H9 (cell line): ENCODE measurements around the gene CTCFL. TPM values are rescaled to one million over a fixed set of nuclear protein-coding genes. Genes with fewer than 3 reads are reported as not detected.

Source experiments
- DNase-seq: peaks from one replicate; pipeline ENCODE4 v3.0.0-alpha.2; 2017
- H2AFZ ChIP-seq: one replicate; pipeline ENCODE4 v1.6.1; 2013; ENCODE audit warnings: mild to moderate bottlenecking, low read length, control low read depth, moderate library complexity
- H2AK5ac ChIP-seq: 2 replicates; pipeline ENCODE4 v1.6.1; 2013; ENCODE audit warnings: low read length, control low read depth, mixed read lengths; ENCODE audit not compliant: insufficient read length
- H2BK120ac ChIP-seq: one replicate; pipeline ENCODE4 v1.6.1; 2013; ENCODE audit warnings: low read depth, mild to moderate bottlenecking, low read length, control low read depth, inconsistent platforms; ENCODE audit not compliant: poor library complexity, severe bottlenecking
- H2BK12ac ChIP-seq: 2 replicates; pipeline ENCODE4 v1.6.1; 2013; ENCODE audit warnings: low read length, control low read depth, mixed read lengths, low read depth; ENCODE audit not compliant: insufficient read length
- H2BK15ac ChIP-seq: 2 replicates; pipeline ENCODE4 v1.6.1; 2013; ENCODE audit warnings: low read depth, low read length, control low read depth
- H2BK20ac ChIP-seq: one replicate; pipeline ENCODE4 v1.6.1; 2013; ENCODE audit warnings: low read depth, mild to moderate bottlenecking, low read length, control low read depth, inconsistent platforms; ENCODE audit not compliant: poor library complexity, severe bottlenecking
- H2BK5ac ChIP-seq: 2 replicates; pipeline ENCODE4 v1.6.1; 2013; ENCODE audit warnings: low read length, control low read depth, mixed read lengths; ENCODE audit not compliant: insufficient read length
- H3K14ac ChIP-seq: 2 replicates; pipeline ENCODE4 v1.6.1; 2013; ENCODE audit warnings: low read length, control low read depth; ENCODE audit not compliant: insufficient read depth
- H3K18ac ChIP-seq: 2 replicates; pipeline ENCODE4 v1.6.1; 2013; ENCODE audit warnings: low read depth, mild to moderate bottlenecking, mixed read lengths, low read length, control low read depth; ENCODE audit not compliant: insufficient read length
- H3K23ac ChIP-seq: 2 replicates; pipeline ENCODE4 v1.6.1; 2013; ENCODE audit warnings: low read length, control low read depth, mixed read lengths, low read depth; ENCODE audit not compliant: insufficient read length
- H3K23me2 ChIP-seq: 2 replicates; pipeline ENCODE4 v1.6.1; 2013; ENCODE audit warnings: low read depth, mild to moderate bottlenecking, mixed read lengths, low read length, control low read depth; ENCODE audit not compliant: insufficient read length, poor library complexity, severe bottlenecking
- H3K27ac ChIP-seq: 2 replicates; pipeline ENCODE4 v1.5.1; 2013; ENCODE audit warnings: low read length, control low read depth, mixed read lengths, low read depth; ENCODE audit not compliant: insufficient read length
- H3K27me3 ChIP-seq: 2 replicates; pipeline ENCODE4 v1.6.1; 2013; ENCODE audit warnings: low read length, control low read depth, inconsistent platforms; ENCODE audit not compliant: insufficient read depth
- H3K4ac ChIP-seq: 2 replicates; pipeline ENCODE4 v1.6.1; 2013; ENCODE audit warnings: low read depth, mild to moderate bottlenecking, control low read depth, inconsistent platforms, low read length, moderate library complexity
- H3K4me1 ChIP-seq: 2 replicates; pipeline ENCODE4 v1.6.1; 2013; ENCODE audit warnings: low read length, control low read depth, inconsistent platforms; ENCODE audit not compliant: insufficient read depth
- H3K4me2 ChIP-seq: 2 replicates; pipeline ENCODE4 v1.6.1; 2013; ENCODE audit warnings: low read length, control low read depth, mixed read lengths; ENCODE audit not compliant: insufficient read length, insufficient read depth
- H3K56ac ChIP-seq: 2 replicates; pipeline ENCODE4 v1.6.1; 2013; ENCODE audit warnings: low read depth, mild to moderate bottlenecking, mixed read lengths, low read length, control low read depth; ENCODE audit not compliant: insufficient read length
- H3K79me1 ChIP-seq: 2 replicates; pipeline ENCODE4 v1.6.1; 2013; ENCODE audit warnings: low read depth, mild to moderate bottlenecking, moderate library complexity, low read length, control low read depth, inconsistent platforms; ENCODE audit not compliant: insufficient read depth, poor library complexity, severe bottlenecking
- H3K79me2 ChIP-seq: 2 replicates; pipeline ENCODE4 v1.6.1; 2013; ENCODE audit warnings: low read length, control low read depth, inconsistent platforms; ENCODE audit not compliant: insufficient read depth
- H3K9ac ChIP-seq: 2 replicates; pipeline ENCODE4 v1.6.1; 2013; ENCODE audit warnings: low read length, control low read depth, mixed read lengths; ENCODE audit not compliant: insufficient read length; ENCODE audit errors: extremely low read depth
- H3K9me3 ChIP-seq: one replicate; pipeline ENCODE4 v1.6.1; 2013; ENCODE audit warnings: low read depth, low read length, inconsistent platforms; ENCODE audit not compliant: control insufficient read depth
- H3T11ph ChIP-seq: one replicate; pipeline ENCODE4 v1.6.1; 2013; ENCODE audit warnings: mild to moderate bottlenecking, low read length, control low read depth, inconsistent platforms
- H4K20me1 ChIP-seq: one replicate; pipeline ENCODE4 v1.6.1; 2013; ENCODE audit not compliant: control insufficient read depth, insufficient read length, insufficient read depth
- H4K5ac ChIP-seq: 2 replicates; pipeline ENCODE4 v1.6.1; 2013; ENCODE audit warnings: low read depth, mild to moderate bottlenecking, mixed read lengths, low read length, control low read depth; ENCODE audit not compliant: insufficient read length
- H4K8ac ChIP-seq: replicated peaks from 2 replicates; pipeline ENCODE4 v1.6.1; 2013; ENCODE audit warnings: low read length, control low read depth, mixed read lengths, low read depth; ENCODE audit not compliant: insufficient read length
- H4K91ac ChIP-seq: 2 replicates; pipeline ENCODE4 v1.6.1; 2013; ENCODE audit warnings: low read depth, mild to moderate bottlenecking, moderate library complexity, mixed read lengths, low read length, control low read depth; ENCODE audit not compliant: insufficient read length
- H3K27ac Mint-ChIP-seq, 3 experiments: 2 replicates in 2 of 3; 3 replicates in 1 of 3; pipeline ENCODE4 v1.8.0; 2020 to 2021; ENCODE audit warnings: mixed read lengths in 3 of 3, mild to moderate bottlenecking in 1 of 3, moderate library complexity in 1 of 3
- H3K27me3 Mint-ChIP-seq: 2 replicates; pipeline ENCODE4 v1.8.0; 2021; ENCODE audit warnings: low read depth, mild to moderate bottlenecking, moderate library complexity, mixed read lengths
- H3K36me3 Mint-ChIP-seq, 3 experiments: 2 replicates in 2 of 3; 3 replicates in 1 of 3; pipeline ENCODE4 v1.8.0; 2020 to 2021; ENCODE audit warnings: low read depth in 3 of 3, mixed read lengths in 3 of 3; ENCODE audit not compliant: insufficient read depth in 1 of 3
- H3K4me1 Mint-ChIP-seq, 2 experiments: 2 replicates each; pipeline ENCODE4 v1.8.0; 2020; ENCODE audit warnings: mixed read lengths in 2 of 2
- H3K4me3 Mint-ChIP-seq, 2 experiments: 2 replicates in 1 of 2; 3 replicates in 1 of 2; pipeline ENCODE4 v1.8.0; 2020 to 2021; ENCODE audit warnings: mild to moderate bottlenecking in 2 of 2, mixed read lengths in 2 of 2, moderate library complexity in 1 of 2
- H3K9me3 Mint-ChIP-seq, 2 experiments: 2 replicates in 1 of 2; 3 replicates in 1 of 2; pipeline ENCODE4 v1.8.0; 2020; ENCODE audit warnings: mild to moderate bottlenecking in 2 of 2, mixed read lengths in 2 of 2, moderate library complexity in 1 of 2
- WGBS: extraction: QIAGEN DNeasy Blood & Tissue Kit; methylation state at CpG from one replicate; pipeline ENCODE4 v1.1.7; 2013; ENCODE audit warnings: missing lambda C conversion rate, low lambda C conversion rate, mixed read lengths; ENCODE audit not compliant: insufficient read length; ENCODE audit errors: extremely low coverage; 5-methylcytosine and 5-hydroxymethylcytosine counted together
- total RNA-seq: library from RNA; stranded (reverse); gene quantifications from 2 replicates; pipeline ENCODE4 v1.2.1, GENCODE V29; 2021
- TF ChIP-seq, protein P1 (sequence below): fragments of 200-600 bp; sonication (generic); conservative IDR thresholded peaks from 3 replicates; pipeline ENCODE4 v1.8.0; 2021; ENCODE audit warnings: antibody characterized with exemption, mild to moderate bottlenecking

Gene CTCFL
- total RNA-seq, 1 experiment from 2014 or later, result 0.90 TPM

DNA sequence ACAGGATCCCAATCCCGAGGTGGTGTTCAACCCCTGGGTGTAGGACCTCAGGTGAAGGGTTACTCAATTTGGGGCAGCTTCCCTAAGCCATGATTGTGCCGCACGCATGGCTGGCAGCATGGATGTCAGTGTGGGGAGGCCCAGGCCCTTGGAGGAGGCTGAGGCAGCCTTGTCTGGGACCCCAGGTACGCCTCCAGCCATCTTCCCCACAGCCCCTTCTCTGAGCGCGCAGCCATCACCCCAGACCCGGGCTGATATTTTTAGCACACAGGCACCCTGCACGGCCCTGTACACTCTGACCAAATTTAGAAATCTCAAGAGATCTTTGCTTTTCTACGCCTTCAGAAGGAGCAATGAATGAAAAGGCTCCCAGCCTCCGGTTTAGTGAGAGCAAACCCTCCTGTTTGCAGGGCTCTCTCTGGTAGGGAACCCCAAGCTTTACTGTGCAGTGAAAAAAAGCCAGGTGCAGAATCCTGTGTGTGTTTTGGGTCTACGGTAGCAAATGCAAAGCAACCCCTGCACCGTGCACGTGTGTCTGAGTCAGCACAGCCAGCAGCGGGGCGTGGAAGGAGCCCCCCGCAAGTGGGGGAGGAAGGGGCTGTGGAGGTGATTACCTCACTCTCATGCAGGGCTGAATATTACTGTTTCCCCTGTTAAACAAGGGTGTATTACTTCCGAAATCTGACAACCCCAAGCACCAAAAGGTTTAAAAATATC lies 44.3 kb downstream of the CTCFL start:
- Histone ChIP-seq H2BK12ac (no peak overlapping the region), H2BK15ac (no peak overlapping the region), H3K4me2 (no peak overlapping the region), H3K23me2 (no peaks in the 10 kb centered on the region), H3K56ac (no peak overlapping the region), H3K9ac (no peak overlapping the region), H2BK5ac (no peak overlapping the region), H3K27me3 (no peaks in the 10 kb centered on the region), H3K23ac (no peak overlapping the region), H2BK20ac (no peak overlapping the region), H3K4me1 (peaks cover 2% of the 10 kb centered on the region; the same call in 1 of the 2 replicates), H2AFZ (no peak overlapping the region), H3K9me3 (no peaks in the 10 kb centered on the region), H3T11ph (no peak overlapping the region), H3K4ac (no peak overlapping the region), H4K8ac (no peak overlapping the region), H4K5ac (no peak overlapping the region), H3K18ac (no peak overlapping the region), H2AK5ac (no peak overlapping the region), H3K79me2 (no peaks in the 10 kb centered on the region), H3K79me1 (no peaks in the 10 kb centered on the region), H2BK120ac (no peak overlapping the region), H3K14ac (no peak overlapping the region), H4K91ac (no peak overlapping the region), H3K27ac (no peak overlapping the region), H4K20me1 (no peaks in the 10 kb centered on the region)
- no peak overlapping the region for H3K4me3 Mint-ChIP-seq
- H3K36me3 Mint-ChIP-seq, result no peaks in the 10 kb centered on the region
- peaks cover 10 to 29% of the 10 kb centered on the region in 2 experiments for H3K4me1 Mint-ChIP-seq
- TF ChIP-seq, protein P1, sequence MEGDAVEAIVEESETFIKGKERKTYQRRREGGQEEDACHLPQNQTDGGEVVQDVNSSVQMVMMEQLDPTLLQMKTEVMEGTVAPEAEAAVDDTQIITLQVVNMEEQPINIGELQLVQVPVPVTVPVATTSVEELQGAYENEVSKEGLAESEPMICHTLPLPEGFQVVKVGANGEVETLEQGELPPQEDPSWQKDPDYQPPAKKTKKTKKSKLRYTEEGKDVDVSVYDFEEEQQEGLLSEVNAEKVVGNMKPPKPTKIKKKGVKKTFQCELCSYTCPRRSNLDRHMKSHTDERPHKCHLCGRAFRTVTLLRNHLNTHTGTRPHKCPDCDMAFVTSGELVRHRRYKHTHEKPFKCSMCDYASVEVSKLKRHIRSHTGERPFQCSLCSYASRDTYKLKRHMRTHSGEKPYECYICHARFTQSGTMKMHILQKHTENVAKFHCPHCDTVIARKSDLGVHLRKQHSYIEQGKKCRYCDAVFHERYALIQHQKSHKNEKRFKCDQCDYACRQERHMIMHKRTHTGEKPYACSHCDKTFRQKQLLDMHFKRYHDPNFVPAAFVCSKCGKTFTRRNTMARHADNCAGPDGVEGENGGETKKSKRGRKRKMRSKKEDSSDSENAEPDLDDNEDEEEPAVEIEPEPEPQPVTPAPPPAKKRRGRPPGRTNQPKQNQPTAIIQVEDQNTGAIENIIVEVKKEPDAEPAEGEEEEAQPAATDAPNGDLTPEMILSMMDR, result no peak
- peak overlapping the region in 1 of 3 experiments; percentile 65; a peak in 1 of 7 replicates for H3K27ac Mint-ChIP-seq
- H3K27me3 Mint-ChIP-seq, result no peaks in the 10 kb centered on the region; the same call in 1 of the 2 replicates
- DNase-seq, result no peak
- 0 out of 5 replicates have a peak, but pooled peaks cover 0 to under 1% of the 10 kb centered on the region in 2 experiments for H3K9me3 Mint-ChIP-seq
- WGBS, result no CpG with 5 or more reads among the region's 17 CpGs
